IMR-90 (cell line): Measurements from ENCODE around the gene TRIO. TPM values are rescaled to one million over a fixed set of nuclear protein-coding genes. Genes with fewer than 3 reads are reported as not detected.

Experiments used
- ATAC-seq: fragments of 200-7000 bp; cut with Tn5 transposase; 2 replicates; pipeline ENCODE4 v1.9.1; 2020; ENCODE audit warnings: low read depth, mild to moderate bottlenecking, moderate library complexity
- BruUV-seq: library from RNA; stranded (reverse); fragments of 400-500 nt; replicated peaks from 2 replicates; lab custom pipeline; 2021; lab: Mats Ljungman, UMichigan
- CTCF ChIA-PET: fragments of 300-600 bp; formaldehyde crosslinking; extraction: SDS; loops from one replicate; lab custom pipeline; 2021; ENCODE audit warnings: antibody characterized with exemption; lab: Yijun Ruan, JAX
- POLR2A ChIA-PET: fragments of 300-600 bp; sonication (Branson Sonifier 250); formaldehyde crosslinking; loops from one replicate; lab custom pipeline; 2022; ENCODE audit warnings: antibody characterized with exemption; ENCODE audit not compliant: unreplicated experiment; lab: Charles Lee
- DNase-seq: peaks from one replicate; pipeline ENCODE4 v3.0.0; 2013
- H2AFZ ChIP-seq: replicated peaks from 2 replicates; pipeline ENCODE3; 2013; ENCODE audit warnings: low read length, mild to moderate bottlenecking; ENCODE audit not compliant: poor library complexity
- H2AK5ac ChIP-seq: 2 replicates; pipeline ENCODE4 v1.6.1; 2013; ENCODE audit warnings: low read depth, low read length, inconsistent platforms
- H2AK9ac ChIP-seq: replicated peaks from 2 replicates; pipeline ENCODE3; 2013; ENCODE audit warnings: mild to moderate bottlenecking, low read depth, low read length, moderate library complexity; ENCODE audit not compliant: poor library complexity
- H2BK120ac ChIP-seq: 2 replicates; pipeline ENCODE4 v1.6.1; 2013; ENCODE audit warnings: low read depth, low read length, inconsistent platforms
- H2BK15ac ChIP-seq: 3 replicates; pipeline ENCODE4 v1.6.1; 2013; ENCODE audit warnings: low read depth, low read length, inconsistent platforms
- H2BK20ac ChIP-seq: 2 replicates; pipeline ENCODE4 v1.6.1; 2013; ENCODE audit warnings: low read depth, mild to moderate bottlenecking, inconsistent platforms, low read length, moderate library complexity
- H2BK5ac ChIP-seq: 2 replicates; pipeline ENCODE4 v1.6.1; 2013; ENCODE audit warnings: mild to moderate bottlenecking, low read depth, low read length, inconsistent platforms; ENCODE audit not compliant: poor library complexity, severe bottlenecking
- H3K14ac ChIP-seq: replicated peaks from 2 replicates; pipeline ENCODE4 v1.6.1; 2013; ENCODE audit warnings: low read depth, low read length, inconsistent platforms
- H3K18ac ChIP-seq: 2 replicates; pipeline ENCODE4 v1.6.1; 2013; ENCODE audit warnings: low read depth, low read length, control low read depth
- H3K23ac ChIP-seq: 2 replicates; pipeline ENCODE4 v1.6.1; 2013; ENCODE audit warnings: low read depth, low read length, inconsistent platforms
- H3K27ac ChIP-seq: 2 replicates; pipeline ENCODE4 v1.5.1; 2013; ENCODE audit warnings: mild to moderate bottlenecking, control low read depth, low read length; ENCODE audit not compliant: insufficient read depth
- H3K27me3 ChIP-seq: 2 replicates; pipeline ENCODE4 v1.6.1; 2013; ENCODE audit warnings: low read length; ENCODE audit not compliant: control insufficient read depth, insufficient read depth
- H3K36me3 ChIP-seq: 2 replicates; pipeline ENCODE4 v1.6.1; 2013; ENCODE audit warnings: low read length, mixed read lengths; ENCODE audit not compliant: control insufficient read depth, insufficient read depth
- H3K4ac ChIP-seq: 2 replicates; pipeline ENCODE4 v1.6.1; 2013; ENCODE audit warnings: low read depth, low read length, inconsistent platforms
- H3K4me1 ChIP-seq: 2 replicates; pipeline ENCODE4 v1.6.1; 2013; ENCODE audit warnings: low read length, mixed read lengths; ENCODE audit not compliant: control insufficient read depth, insufficient read depth
- H3K4me2 ChIP-seq: 2 replicates; pipeline ENCODE4 v1.6.1; 2013; ENCODE audit warnings: low read depth, mild to moderate bottlenecking, control low read depth, low read length, moderate library complexity
- H3K4me3 ChIP-seq: 2 replicates; pipeline ENCODE4 v1.5.1; 2013; ENCODE audit warnings: low read depth, mild to moderate bottlenecking, control low read depth, low read length, moderate library complexity; ENCODE audit not compliant: insufficient read depth
- H3K56ac ChIP-seq: 2 replicates; pipeline ENCODE4 v1.6.1; 2013; ENCODE audit warnings: low read length, inconsistent platforms; ENCODE audit not compliant: insufficient read depth; ENCODE audit errors: extremely low read depth
- H3K79me1 ChIP-seq, 2 experiments: 2 replicates each; pipeline ENCODE4 v1.6.1; 2013; ENCODE audit warnings: low read length in 2 of 2, inconsistent platforms in 1 of 2, low read depth in 1 of 2
- H3K9ac ChIP-seq: 2 replicates; pipeline ENCODE4 v1.6.1; 2013; ENCODE audit warnings: low read depth, low read length, control low read depth
- H3K9me1 ChIP-seq: 2 replicates; pipeline ENCODE4 v1.6.1; 2013; ENCODE audit warnings: low read length, inconsistent platforms; ENCODE audit not compliant: insufficient read depth
- H3K9me3 ChIP-seq: 2 replicates; pipeline ENCODE4 v1.6.1; 2013; ENCODE audit warnings: low read length; ENCODE audit not compliant: control insufficient read depth, insufficient read depth
- H4K20me1 ChIP-seq: 2 replicates; pipeline ENCODE4 v1.6.1; 2013; ENCODE audit warnings: low read length, inconsistent platforms; ENCODE audit not compliant: insufficient read depth
- H4K5ac ChIP-seq: 2 replicates; pipeline ENCODE4 v1.6.1; 2013; ENCODE audit warnings: mild to moderate bottlenecking, low read depth, low read length, control low read depth
- H4K8ac ChIP-seq, 2 experiments: 2 replicates each; pipeline ENCODE4 v1.6.1; 2013; ENCODE audit warnings: low read depth in 2 of 2, low read length in 2 of 2, control low read depth in 1 of 2, inconsistent platforms in 1 of 2
- H4K91ac ChIP-seq: 2 replicates; pipeline ENCODE4 v1.6.1; 2013; ENCODE audit warnings: low read depth, low read length, inconsistent platforms; ENCODE audit not compliant: insufficient read depth
- CEBPB ChIP-seq: IDR thresholded peaks from 2 replicates; pipeline ENCODE4 v1.6.1; 2012; ENCODE audit warnings: low read depth, low read length, improper control_type of control experiment
- MXI1 ChIP-seq: IDR thresholded peaks from 2 replicates; pipeline ENCODE4 v1.6.1; 2012; ENCODE audit warnings: low read depth, mild to moderate bottlenecking, low read length, moderate library complexity, borderline replicate concordance
- POLR2A ChIP-seq: IDR thresholded peaks from 2 replicates; pipeline ENCODE4 v1.6.1; 2012; ENCODE audit warnings: mild to moderate bottlenecking, low read depth, low read length
- RFX5 ChIP-seq: IDR thresholded peaks from 2 replicates; pipeline ENCODE4 v1.8.0; 2012; ENCODE audit warnings: low read depth, mild to moderate bottlenecking, low read length, moderate library complexity
- WGBS, 2 experiments: methylation state at CpG; one replicate each; pipeline versions ENCODE4 v1.1.5 to v1.1.7; 2013; ENCODE audit warnings: missing lambda C conversion rate in 2 of 2; ENCODE audit not compliant: insufficient read length in 1 of 2; ENCODE audit errors: extremely low coverage in 2 of 2; 5-methylcytosine and 5-hydroxymethylcytosine counted together
- dilution Hi-C: fragments of 300-500 bp; cut with HindIII; formaldehyde crosslinking; loops from one replicate; pipeline ENCODE4 v1.14.3; 2018; ENCODE audit warnings: low sequenced_read_pairs; ENCODE audit not compliant: unreplicated experiment
- in situ Hi-C: fragments of 300-500 bp; cut with MboI; formaldehyde crosslinking; loops from 3 replicates; pipeline ENCODE4 v1.14.3; 2019; ENCODE audit warnings: low sequenced_read_pairs, inconsistent platforms, mixed read lengths
- intact Hi-C: fragments of 100-400 bp; cut with micrococcal nuclease; formaldehyde crosslinking; loops from 2 replicates; pipeline ENCODE4 v1.10.0; 2022
- polyA plus RNA-seq, 3 experiments: library from polyadenylated mRNA; depleted of rRNA; stranded (reverse); fragments of >200 nt; gene quantifications; 2 replicates each; pipeline ENCODE4 v1.2.3, GENCODE V29; 2012; ENCODE audit warnings: low replicate concordance in 1 of 3
- total RNA-seq: library from RNA; depleted of rRNA; stranded (reverse); fragments of >200 nt; gene quantifications from 2 replicates; pipeline ENCODE4 v1.2.3, GENCODE V29; 2012
- TF ChIP-seq, protein P1 (sequence below): fragments of 150-350 bp; IDR thresholded peaks from 2 replicates; pipeline ENCODE4 v1.6.1; 2017; ENCODE audit warnings: mild to moderate bottlenecking, antibody characterized with exemption, low read length, low read depth
- TF ChIP-seq, protein P2 (sequence below): fragments of 150-350 bp; IDR thresholded peaks from 2 replicates; pipeline ENCODE4 v1.6.1; 2016; ENCODE audit warnings: low read depth, mild to moderate bottlenecking, low read length, moderate library complexity, borderline replicate concordance

TRIO gene
- total and polyA plus RNA-seq, 2 of the 4 experiments (the other 2 are of a cell fraction) = 206 to 522 TPM

DNA sequence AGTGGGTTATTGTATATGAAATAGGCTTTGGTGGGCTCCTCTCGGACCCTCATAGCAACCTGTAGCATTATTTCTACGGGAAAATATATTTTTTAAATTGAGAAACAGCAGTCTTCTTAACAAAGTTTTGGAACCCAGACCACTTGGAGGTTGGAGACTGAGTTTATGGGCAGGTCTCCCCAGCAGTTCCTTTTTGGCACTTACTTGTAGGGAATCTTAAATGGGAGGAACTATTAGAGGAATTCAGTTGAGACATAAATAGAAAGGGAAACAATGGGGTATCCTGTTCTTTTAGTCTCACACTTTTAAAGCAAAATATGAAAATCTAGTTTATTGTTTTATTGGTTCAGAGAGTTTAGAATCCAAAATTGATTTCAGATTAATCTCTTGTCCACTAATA is 111.5 kb downstream of the TRIO start:
- in situ Hi-C loops (no loop called here), intact Hi-C loops (no loop called here), dilution Hi-C loops (no loop called here)
- Histone ChIP-seq H2BK15ac (no peak overlapping the region), H3K79me1 (peaks cover 0 to 43% of the 10 kb centered on the region in 2 experiments; a peak in 2 of 4 replicates), H3K4me1 (peaks cover 46% of the 10 kb centered on the region), H4K8ac (no peak overlapping the region), H3K4ac (no peak overlapping the region), H2BK5ac (no peak overlapping the region), H3K23ac (no peak overlapping the region), H3K9ac (no peak overlapping the region), H3K4me3 (no peak overlapping the region), H4K91ac (no peak overlapping the region), H3K27ac (no peak overlapping the region), H4K20me1 (peaks cover 97% of the 10 kb centered on the region), H3K36me3 (peaks cover 22% of the 10 kb centered on the region), H3K18ac (no peak overlapping the region), H3K14ac (no peak overlapping the region), H3K56ac (no peak overlapping the region), H2AK5ac (no peak overlapping the region), H2BK20ac (no peak overlapping the region), H3K27me3 (no peaks in the 10 kb centered on the region), H4K5ac (no peak overlapping the region), H2BK120ac (no peak overlapping the region), H2AFZ (no peak overlapping the region), H3K9me1 (peaks cover 27% of the 10 kb centered on the region), H3K9me3 (peaks cover 4% of the 10 kb centered on the region; the same call in 1 of the 2 replicates), H3K4me2 (no peak overlapping the region), H2AK9ac (no peak overlapping the region)
- no CpG with 5 or more reads among the region's 2 CpGs for WGBS, 2 experiments
- ChIA-PET CTCF (no interaction called here), POLR2A (no interaction called here)
- no peak for DNase-seq
- TF ChIP-seq MXI1 (no peak), CEBPB (no peak), RFX5 (no peak), POLR2A (no peak)
- TF ChIP-seq, protein P1, sequence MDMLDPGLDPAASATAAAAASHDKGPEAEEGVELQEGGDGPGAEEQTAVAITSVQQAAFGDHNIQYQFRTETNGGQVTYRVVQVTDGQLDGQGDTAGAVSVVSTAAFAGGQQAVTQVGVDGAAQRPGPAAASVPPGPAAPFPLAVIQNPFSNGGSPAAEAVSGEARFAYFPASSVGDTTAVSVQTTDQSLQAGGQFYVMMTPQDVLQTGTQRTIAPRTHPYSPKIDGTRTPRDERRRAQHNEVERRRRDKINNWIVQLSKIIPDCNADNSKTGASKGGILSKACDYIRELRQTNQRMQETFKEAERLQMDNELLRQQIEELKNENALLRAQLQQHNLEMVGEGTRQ = no peak
- TF ChIP-seq, protein P2, sequence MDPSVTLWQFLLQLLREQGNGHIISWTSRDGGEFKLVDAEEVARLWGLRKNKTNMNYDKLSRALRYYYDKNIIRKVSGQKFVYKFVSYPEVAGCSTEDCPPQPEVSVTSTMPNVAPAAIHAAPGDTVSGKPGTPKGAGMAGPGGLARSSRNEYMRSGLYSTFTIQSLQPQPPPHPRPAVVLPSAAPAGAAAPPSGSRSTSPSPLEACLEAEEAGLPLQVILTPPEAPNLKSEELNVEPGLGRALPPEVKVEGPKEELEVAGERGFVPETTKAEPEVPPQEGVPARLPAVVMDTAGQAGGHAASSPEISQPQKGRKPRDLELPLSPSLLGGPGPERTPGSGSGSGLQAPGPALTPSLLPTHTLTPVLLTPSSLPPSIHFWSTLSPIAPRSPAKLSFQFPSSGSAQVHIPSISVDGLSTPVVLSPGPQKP = no peak
- no TSS peak for BruUV-seq
- ATAC-seq = no peak
